ENCODE results near the gene KCP. TPM values are rescaled to one million over a fixed set of nuclear protein-coding genes. Genes with fewer than 3 reads are reported as not detected.

The KCP gene
- total RNA-seq, 1 donor from 2014 or later: 0.15 TPM

GRCh38 chr7:128843938-128844621 lies 66.4 kb downstream of the KCP start:
- ATAC-seq (no peak), DNase-seq (ENCODE audit: low spot score) (no peak)

GRCh38 chr7:128842674-128843641 lies 67.6 kb downstream of the KCP start:
- DNase-seq (ENCODE audit: low spot score) (no peak), ATAC-seq (no peak)

- peak; percentile 69 for ATAC-seq
- no peak for DNase-seq (ENCODE audit: low spot score)
These were observed 68.4 kb downstream of the KCP start for GRCh38 chr7:128841921-128842673.

- DNase-seq (ENCODE audit: low spot score) (no peak), ATAC-seq (no peak)
These were observed 69.3 kb downstream of the KCP start for GRCh38 chr7:128841171-128841690.

- ATAC-seq (no peak), DNase-seq (ENCODE audit: low spot score) (no peak)
These were observed 70.0 kb downstream of the KCP start for GRCh38 chr7:128840326-128841170.

- ATAC-seq (no peak), DNase-seq (ENCODE audit: low spot score) (no peak)
These were observed 70.7 kb downstream of the KCP start for GRCh38 chr7:128839751-128840177.

GRCh38 chr7:128838981-128839731 lies 71.4 kb downstream of the KCP start:
- no peak for ATAC-seq
- no peak for DNase-seq (ENCODE audit: low spot score)

- DNase-seq (ENCODE audit: low spot score): no peak
- ATAC-seq: no peak
These were observed 72.3 kb downstream of the KCP start for GRCh38 chr7:128838109-128838779.

- no peak for DNase-seq (ENCODE audit: low spot score)
- no peak for ATAC-seq
These were observed 73.0 kb downstream of the KCP start for GRCh38 chr7:128837521-128837921.

- no peak for ATAC-seq
These were observed 73.7 kb downstream of the KCP start for GRCh38 chr7:128836729-128837348.

GRCh38 chr7:128835790-128836641 lies 74.5 kb downstream of the KCP start:
- no peak for ATAC-seq
- DNase-seq (ENCODE audit: low spot score): no peak

More at GRCh38 chr7:128836729-128837348, 73.7 kb downstream of the KCP start:
- no peak for DNase-seq (ENCODE audit: low spot score)

- ATAC-seq (no peak), DNase-seq (ENCODE audit: low spot score) (no peak)
These were observed 75.2 kb downstream of the KCP start for GRCh38 chr7:128835231-128835751.

- DNase-seq (ENCODE audit: low spot score) (no peak), ATAC-seq (no peak)
These were observed 76.6 kb downstream of the KCP start for GRCh38 chr7:128833946-128834325.

GRCh38 chr7:128833148-128833945 lies 77.2 kb downstream of the KCP start:
- ATAC-seq (no peak), DNase-seq (ENCODE audit: low spot score) (no peak)

GRCh38 chr7:128832880-128833147 lies 77.7 kb downstream of the KCP start:
- DNase-seq (ENCODE audit: low spot score) (no peak), ATAC-seq (no peak)

- ATAC-seq (no peak), DNase-seq (ENCODE audit: low spot score) (no peak)
These were observed 78.3 kb downstream of the KCP start for GRCh38 chr7:128831994-128832879.
